ENCODE measurements around the gene ERMARD. TPM values are rescaled to one million over a fixed set of nuclear protein-coding genes. Genes with fewer than 3 reads are reported as not detected.

The ERMARD gene
- total RNA-seq, 1 experiment from 2014 or later, result 16.8 TPM

DNA sequence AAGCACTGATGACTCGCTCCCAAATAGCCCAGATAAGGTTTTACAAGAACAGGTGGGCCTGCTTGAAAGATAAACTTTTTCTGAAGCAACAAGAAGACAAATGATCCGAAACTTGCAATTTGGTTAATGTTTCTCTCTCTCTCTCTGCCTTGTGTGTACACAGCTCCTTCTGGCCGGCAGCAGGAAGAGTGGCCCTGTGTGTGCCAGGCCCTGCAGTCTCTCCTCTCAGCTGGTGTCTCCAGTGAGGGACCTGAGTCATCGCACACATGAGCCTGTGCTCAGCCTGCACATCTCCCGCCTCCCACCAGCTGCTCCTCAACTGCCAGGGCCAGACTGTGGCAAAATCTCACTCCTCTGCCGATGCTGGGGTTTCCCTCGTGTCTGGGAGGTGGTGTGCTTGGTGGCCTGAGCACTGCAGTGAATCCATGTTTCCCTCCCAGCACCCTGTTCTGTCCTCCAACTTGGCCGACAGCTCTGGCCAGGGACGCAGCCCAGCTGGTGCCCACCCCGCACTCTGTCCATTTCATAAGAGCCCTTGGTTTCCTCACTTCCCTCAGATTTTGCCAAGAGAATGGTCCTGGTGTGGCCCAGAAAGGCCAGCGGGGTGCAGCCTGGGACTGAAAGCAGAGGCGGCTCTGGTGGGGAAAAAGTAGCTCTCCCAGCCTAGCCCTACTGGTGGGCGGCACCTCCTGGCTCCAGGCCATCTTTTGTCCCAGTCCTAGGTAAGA lies 49.4 kb downstream of the ERMARD start:
- no peak for DNase-seq (ENCODE audit: extremely low read depth, low read depth)

DNA sequence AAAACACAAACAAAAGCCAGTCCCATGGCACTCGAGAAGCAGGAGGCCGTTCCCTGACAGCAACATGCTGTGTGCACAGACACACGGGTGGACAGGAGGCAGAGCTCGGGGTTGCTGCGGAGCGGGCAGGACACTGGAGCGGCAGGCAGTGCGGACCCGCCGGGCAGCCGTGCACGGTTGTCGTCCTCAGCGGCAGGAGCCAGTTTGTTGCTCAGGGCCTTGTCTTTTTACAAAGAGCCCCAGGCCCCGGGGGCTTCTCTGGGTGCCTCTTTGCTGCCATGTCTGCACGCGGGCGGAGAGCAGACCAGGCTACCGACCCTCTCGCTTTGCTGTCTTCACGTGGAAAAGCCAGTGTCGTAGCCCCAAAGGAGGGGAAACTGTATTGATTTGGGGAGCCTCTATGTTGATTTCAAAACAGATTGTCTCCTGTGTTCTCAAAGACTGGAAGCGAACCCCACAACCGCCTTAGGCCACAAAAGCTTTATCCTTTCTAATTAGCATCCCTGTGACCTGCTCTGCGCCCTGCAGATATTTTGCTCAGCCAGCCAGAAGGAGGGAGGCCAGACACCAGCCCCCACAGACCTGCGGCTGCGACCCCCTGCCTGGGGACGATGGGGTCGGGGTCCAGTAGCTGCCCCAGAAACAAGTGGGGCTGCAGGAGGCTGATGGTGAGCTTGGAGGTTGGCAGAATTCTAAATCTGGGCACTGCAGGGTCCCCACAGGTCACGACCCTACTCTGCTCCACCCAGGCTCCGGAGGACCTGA lies 50.2 kb downstream of the ERMARD start:
- no peak for DNase-seq (ENCODE audit: extremely low read depth, low read depth)

DNA sequence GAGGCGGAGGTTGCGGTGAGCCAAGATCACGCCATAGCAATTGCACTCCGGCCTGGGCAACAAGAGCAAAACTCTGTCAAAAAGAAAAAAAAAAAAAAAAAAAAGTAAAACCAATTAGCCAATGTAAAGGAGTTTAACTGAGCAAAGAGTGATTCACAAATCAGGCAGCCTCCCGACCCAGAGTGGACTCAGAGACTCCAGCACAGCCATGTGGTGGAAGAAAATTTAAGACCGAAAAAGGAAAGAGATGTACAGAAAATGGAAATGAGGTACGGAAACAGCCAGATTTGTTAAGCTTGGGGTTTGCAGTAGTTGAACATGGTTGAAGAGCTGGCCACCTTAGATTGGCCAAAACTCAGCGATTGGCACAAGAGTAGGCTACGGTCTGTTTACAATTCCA lies 51.4 kb downstream of the ERMARD start:
- DNase-seq (ENCODE audit: extremely low read depth, low read depth), result no peak

DNA sequence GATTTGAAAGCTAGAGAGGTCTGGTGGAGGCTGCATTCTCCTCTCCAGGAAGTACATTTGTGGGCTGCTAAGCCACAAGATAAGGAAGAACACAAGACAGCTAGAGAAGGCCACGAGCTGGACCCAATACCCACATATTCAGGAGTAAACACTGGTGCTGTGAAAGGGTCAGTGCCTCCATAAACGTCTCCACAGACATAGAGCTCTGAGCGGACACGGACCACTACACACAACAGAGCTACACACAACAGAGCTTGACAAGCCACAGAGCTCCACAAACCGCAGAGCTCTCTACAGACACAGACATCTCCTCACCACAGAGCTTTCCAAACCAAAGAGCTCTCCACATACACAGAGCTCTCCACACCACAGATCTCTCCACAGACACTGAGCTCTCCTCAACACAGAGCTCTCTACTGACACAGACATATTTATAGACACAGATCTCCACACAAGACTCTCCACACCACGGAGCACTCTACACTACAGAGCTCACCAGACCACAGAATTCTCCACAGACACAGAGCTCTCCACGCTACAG lies 51.9 kb downstream of the ERMARD start:
- DNase-seq (ENCODE audit: extremely low read depth, low read depth), result no peak

DNA sequence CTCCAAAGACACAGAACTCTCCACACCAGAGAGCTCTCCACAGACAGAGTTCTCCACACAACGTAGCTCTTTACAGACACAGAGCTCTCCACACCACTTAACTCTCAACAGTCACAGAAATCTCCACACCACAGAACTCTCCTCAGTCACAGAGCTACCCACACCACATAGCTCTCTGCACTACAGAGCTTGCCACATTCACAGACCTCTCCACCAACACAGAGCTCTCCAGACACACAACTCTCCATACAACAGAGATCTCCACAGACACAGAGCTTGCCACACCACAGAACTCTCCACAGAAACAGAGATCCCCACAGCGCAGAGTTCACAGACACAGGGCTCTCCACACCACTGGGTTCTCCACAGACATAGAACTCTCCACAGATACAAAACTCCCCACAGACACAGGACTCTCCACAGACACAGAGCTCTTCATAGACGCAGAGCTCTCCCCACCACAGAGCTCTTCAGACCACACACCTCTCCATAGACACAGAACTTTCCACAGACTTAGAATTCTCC lies 52.5 kb downstream of the ERMARD start:
- DNase-seq (ENCODE audit: extremely low read depth, low read depth), result no peak

DNA sequence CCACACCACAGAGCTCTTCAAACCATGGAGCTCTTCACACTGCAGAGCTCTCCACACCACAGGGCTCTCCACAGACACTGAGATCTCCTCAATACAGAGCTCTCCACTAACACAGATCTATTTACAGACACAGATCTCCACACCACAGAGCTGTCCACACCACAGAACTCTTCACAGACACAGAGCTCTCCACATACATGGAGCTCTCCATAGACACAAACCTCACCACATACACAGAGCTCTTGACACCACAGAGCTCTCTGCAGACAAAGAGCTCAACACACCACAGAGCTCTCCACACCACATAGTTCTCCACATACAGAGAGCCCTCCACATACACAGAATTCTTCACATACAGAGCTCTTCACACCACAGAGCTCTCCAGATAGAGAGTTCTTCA lies 53.0 kb downstream of the ERMARD start:
- no peak for DNase-seq (ENCODE audit: extremely low read depth, low read depth)

DNA sequence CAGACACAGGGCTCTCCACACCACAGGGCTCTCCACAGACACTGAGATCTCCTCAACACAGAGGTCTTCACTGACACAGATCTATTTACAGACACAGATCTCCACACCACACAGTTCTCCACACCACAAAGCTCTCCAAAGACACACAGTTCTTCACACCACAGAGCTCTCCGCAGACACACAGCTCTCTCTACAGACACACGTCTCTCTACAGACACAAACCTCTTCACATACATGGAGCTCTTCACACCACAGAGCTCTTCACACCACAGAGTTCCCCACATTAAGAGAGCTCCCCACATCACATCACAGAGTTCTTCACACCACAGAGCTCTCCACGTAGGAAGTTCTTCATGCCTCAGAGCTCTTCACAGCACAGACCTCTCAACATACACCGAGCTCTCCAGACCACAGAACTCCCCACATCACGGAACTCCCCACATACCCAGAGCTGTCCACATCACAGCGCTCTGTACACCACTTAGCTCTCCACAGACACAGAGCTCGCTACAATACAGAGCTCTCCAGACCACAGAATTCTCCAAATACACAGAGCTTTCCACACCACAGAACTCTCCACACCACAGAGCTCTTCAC lies 53.9 kb downstream of the ERMARD start:
- no peak for DNase-seq (ENCODE audit: extremely low read depth, low read depth)

DNA sequence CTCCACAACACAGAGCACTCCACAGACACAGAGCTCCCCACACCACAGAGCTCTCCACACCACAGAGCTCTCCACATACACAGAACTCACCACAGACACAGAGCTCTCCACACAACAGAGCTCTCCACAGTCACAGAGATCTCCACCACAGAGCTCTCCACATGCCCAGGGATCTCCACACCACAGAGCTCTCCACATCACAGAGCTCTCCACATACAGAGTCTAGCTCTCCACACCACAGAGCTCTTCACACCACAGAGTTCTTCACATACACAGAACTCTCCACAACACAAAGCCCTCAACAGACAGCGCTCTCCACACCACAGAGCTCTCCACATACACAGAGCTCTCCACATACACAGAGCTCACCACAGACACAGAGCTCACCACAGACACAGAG lies 55.3 kb downstream of the ERMARD start:
- DNase-seq (ENCODE audit: extremely low read depth, low read depth), result no peak

DNA sequence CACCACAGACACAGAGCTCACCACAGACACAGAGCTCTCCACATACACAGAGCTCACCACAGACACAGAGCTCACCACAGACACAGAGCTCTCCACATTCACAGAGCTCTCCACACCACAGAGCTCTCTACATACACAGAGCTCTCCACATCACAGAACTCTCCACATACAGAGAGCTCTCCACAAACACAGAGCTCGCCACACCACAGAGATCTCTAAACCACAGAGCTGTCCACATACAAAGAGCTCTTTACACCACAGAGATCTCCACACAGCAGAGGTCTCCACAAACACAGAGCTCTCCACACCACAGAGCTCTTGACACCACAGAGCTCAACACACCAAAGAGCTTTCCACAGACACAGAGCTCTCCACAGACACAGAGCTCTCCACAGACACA lies 55.8 kb downstream of the ERMARD start:
- no peak for DNase-seq (ENCODE audit: extremely low read depth, low read depth)

DNA sequence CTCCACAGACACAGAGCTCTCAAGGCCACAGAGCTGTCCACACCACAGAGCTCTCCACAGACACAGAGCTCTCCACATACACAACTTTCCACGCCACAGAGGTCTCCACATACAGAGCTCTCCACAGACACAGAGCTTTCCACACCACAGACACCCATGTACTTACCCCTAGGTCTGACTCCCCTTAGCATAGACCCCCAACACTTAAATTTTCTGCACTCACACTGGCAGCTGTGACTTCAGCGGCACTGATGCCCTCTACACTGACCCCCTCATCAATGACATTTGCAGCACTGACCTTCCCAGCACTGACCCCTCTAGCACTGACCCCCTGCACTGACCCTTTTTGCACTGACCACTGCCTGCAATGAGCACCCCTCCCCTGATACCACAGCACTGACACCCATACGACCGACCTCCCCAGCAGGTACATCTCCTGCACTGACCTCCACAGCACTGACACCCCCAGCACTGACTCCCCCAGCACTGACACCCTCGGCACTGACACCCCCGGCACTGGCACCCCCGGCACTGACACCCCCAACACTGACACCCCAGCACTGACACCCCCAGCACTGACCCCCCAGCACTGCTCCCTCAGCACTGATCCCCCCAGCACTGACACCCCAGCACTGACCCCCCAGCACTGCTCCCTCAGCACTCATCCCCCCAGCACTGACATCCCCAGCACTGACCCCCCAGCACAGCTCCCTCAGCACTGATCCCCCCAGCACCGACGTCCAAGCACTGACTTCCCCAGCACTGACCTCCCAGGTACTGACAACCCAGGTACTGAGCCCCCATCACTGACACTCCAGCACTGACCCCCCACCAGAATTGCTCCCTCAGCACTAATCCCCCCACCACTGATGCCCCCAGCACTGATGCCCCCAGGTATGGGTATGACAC lies 56.5 kb downstream of the ERMARD start:
- no peak for DNase-seq (ENCODE audit: extremely low read depth, low read depth)

DNA sequence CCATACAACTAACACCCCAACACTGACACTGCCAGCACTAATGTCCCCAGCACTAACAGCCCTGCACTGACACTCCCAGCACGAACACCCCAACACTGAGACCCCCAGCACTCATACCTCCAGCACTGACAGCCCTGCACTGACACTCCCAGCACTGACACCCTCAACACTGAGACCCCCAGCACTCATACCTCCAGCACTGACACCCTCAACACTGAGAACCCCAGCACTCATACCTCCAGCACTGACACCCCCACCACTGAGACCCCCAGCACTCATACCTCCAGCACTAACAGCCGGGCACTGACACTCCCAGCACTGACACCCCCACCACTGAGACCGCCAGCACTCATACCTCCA lies 57.2 kb downstream of the ERMARD start:
- DNase-seq (ENCODE audit: extremely low read depth, low read depth), result no peak

DNA sequence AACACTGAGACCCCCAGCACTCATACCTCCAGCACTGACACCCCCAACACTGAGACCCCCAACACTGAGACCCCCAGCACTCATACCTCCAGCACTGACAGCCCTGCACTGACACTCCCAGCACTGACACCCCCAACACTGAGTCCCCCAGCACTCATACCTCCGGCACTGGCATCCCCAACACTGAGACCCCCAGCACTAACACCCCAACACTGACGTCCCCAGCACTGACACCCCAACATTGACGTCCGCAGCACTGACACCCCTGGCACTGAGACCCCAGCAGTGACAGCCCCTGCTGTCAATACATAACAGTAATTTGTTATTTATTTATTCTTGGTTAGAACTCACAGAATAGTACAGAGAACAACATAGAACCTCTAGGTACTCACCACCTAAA lies 58.0 kb downstream of the ERMARD start:
- DNase-seq (ENCODE audit: extremely low read depth, low read depth), result no peak

DNA sequence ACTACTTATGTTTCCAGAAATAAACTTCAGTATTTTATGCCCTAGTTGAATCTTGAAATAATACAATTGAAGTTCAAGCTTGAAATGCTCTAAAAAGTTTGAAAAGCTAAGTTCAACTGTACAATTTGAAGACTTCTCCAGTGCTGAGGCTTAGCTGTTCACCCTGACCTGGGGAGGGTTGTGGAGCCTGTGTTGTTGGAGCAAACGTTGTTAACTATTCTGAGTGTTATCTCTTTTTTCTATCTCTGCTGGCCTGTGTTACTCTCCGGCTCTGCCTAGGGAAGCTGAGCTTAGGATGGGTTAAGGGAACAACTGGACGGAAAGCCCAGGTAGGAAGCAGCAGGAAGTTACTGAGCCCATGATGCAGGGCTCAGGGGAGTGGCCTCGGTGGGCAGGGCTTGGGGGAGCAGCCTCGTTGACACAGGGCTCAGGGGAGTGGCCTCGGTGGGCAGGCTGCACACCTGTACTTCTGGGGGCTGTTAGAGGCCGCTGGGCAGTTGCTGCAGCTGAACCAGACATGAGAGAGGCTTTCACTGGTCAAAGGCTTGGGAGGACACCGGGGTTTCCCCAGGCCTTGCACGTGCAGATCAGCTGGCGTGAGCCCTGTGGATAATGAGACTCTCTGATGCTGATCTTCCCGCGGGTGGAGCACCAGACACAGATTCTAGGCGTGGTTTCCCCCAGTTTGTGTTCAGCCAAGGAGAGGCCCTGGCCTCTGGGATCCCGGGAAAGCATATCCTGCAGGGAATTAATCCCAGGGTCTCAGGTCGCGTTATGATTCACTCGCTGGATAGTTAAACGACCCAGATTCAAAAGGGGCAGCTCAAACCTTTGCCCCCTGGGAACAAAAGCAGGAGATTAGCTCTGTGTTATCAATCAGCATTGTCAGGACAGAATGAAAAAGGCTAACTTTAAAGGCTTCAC lies 58.9 kb downstream of the ERMARD start:
- DNase-seq (ENCODE audit: extremely low read depth, low read depth), result no peak

DNA sequence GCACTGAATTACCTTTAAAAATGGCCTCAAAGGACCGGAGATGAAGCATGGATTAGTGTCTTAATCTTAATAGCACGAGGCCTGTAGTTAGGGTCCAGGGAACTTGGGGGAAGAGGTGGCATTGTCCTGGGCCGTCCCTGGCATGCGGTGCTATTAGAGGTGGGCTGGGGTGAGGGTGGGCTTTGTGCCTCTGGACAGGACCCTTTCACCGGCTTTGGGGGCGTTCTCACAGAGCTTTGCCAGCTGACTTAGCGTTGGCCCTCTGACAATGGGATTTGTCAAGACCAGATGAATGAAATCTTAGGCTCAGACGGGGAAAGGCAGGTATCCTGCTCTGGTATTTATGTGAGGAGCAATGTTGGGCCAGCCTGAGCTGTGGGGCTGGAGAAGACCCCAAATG lies 59.6 kb downstream of the ERMARD start:
- no peak for DNase-seq (ENCODE audit: extremely low read depth, low read depth)

DNA sequence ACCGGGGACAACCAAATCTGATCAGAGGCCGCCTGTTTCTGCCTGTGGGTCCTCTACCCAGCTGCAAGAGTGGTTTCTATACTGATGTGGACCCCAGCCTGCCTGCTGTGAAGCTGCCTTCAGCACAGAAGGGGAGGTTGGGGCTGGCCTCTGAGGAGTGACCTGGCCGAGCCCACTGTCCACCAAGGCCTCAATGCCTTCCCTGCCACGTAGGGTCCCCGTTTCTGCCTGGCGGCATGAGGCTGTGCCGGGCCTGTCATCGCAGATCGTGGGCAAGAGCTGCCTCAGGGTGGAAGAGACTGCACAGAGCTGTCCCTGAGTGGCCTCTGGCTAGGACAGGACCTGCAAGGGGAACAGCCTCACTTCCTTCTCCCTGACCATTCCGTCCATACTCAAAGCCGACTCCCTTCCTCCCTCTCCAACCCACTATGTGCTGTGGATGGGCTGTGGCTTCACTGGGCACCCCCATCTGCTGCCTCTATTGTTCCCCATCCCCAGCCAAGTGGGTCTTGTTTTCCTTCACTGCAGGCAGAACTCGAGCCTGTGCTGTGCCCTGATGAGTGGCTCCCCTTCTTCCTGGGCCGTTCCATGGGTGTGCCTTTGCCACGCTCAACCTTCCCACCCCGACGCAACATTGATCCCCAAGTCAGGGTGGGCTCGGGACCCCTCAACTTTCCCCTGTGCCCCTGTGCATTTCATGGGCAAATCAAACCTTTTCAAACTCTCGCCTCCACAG lies 60.3 kb downstream of the ERMARD start:
- no peak for DNase-seq (ENCODE audit: extremely low read depth, low read depth)

DNA sequence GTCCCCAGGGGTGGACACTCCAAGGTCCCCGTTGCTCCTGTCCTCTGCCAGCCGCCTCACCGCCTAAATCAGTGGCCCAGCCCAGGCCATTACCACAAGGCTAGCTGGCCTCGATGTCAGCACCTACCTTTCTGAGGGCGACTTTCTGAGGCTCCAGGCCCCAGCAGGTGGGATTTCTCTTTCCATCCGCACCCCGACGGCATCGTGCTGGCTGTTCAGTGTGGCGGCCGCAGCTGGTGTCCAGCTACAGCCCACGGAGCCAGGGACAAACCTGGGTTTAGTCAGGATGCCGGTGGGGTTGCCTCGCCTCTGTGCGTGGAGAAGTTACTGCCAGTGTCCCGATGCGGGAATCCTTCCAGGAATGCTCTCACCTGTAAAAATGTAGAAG lies 60.8 kb downstream of the ERMARD start:
- DNase-seq (ENCODE audit: extremely low read depth, low read depth), result no peak

DNA sequence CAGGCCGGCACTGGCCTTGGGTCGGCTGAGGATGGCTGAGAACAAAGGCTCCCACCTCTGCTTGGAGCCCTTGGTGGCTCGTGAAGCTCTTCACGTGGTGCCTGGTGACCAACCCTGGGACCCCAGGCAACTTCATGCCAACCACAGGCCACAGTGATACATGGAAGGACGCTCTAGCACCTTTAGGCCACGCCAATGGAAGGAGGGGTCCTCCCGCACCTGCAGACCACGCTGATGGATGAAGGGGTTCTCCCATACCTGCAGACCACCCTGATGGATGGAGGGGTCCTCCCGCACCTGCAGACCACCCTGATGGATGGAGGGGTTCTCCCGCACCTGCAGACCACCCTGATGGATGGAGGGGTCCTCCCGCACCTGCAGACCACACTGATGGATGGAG lies 62.5 kb downstream of the ERMARD start:
- DNase-seq (ENCODE audit: extremely low read depth, low read depth), result no peak

DNA sequence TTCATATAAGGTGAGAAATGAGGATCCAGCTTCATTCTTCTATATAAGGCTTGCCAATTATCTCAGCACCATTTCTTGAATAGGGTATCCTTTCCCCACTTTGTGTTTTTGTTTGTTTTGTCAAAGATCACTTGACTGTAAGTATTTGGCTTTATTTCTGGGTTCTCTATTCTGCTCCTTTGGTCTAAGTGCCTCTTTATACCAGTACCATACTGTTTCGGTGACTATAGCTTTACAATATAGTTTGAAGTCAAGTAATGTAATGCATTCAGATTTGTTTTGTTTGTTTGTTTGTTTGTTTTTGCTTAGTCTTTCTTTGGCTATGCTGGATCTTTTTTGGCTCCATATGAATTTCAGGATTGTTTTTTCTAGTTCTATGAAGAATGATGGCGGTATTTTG lies 64.6 kb downstream of the ERMARD start:
- DNase-seq (ENCODE audit: extremely low read depth, low read depth), result no peak

DNA sequence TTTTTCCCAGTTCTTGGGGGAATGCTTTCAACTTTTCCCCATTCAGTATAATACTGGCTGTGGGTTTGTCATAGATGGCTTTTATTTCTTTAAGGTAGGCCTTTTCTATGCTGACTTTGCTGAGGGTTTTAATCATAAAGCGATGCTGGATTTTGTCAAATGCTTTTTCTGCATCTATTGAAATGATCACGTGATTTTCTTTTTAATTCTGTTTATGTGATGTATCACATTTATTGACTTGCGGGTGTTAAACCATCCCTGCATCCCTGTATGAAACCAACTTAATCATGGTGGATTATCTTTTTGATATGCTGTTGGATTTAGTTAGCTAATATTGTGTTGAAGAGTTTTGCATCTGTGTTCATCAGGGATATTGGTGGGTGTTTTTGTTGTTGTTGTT lies 65.6 kb downstream of the ERMARD start:
- DNase-seq (ENCODE audit: extremely low read depth, low read depth), result no peak

Data from NCI-H460 (cell line).